ENCODE results near the gene SUV39H1. TPM values are rescaled to one million over a fixed set of nuclear protein-coding genes. Genes with fewer than 3 reads are reported as not detected.

Gene SUV39H1
- total and polyA plus RNA-seq, 2 of the 13 experiments (the other 11 are each of a cell fraction or from before 2014, with no cell fraction given): 5.2 to 10.1 TPM

DNA sequence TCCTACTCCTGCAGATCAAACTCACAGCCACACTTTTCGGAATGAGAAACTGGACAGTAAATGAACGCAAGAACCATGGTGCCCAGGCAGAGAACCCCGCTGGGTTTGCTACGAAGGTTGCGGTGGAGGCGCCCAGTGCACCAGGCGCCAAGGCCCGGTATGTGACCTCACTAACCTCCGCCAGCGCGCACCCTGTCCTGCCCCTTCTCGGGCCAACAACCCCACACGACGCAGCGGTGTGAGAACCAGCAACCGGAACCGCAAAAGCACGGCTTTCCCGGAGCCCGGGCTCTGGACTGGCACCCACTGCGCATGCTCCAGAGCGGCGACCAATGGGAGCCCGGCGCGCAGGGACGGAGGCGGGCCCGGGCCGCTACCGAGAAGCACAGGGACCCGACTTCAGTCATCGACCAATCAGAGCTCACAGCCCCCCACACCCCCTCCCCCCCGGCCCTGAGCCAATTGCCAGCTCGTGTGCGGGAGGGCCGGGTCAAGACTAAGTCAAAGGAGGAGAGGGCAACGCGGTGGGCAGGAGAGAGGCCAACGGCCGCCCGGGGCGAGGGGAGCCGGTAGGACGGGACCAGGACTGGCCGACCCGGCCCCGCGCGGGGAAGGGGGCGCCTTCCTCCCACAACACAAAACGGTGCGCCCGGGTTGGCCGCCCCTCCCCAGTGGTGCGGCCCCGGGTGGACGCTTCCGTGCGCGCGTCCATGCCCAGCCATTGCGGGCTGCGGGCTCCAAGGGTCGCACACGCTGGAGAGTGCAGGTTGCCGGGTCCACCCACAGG, 20.2 kb upstream of the SUV39H1 start (continued):
- TF ChIP-seq ATF1 (CRISPR knock-in tag; IDR thresholded peaks at IDR 0.05): no peak
- TF ChIP-seq GPN1 (CRISPR knock-in tag; IDR thresholded peaks at IDR 0.05; ENCODE audit: borderline replicate concordance): no peak
- TF ChIP-seq CEBPG (CRISPR knock-in tag; IDR thresholded peaks at IDR 0.05): no peak
- TF ChIP-seq ZFY (CRISPR knock-in tag; IDR thresholded peaks at IDR 0.05): peak; percentile 62
- no peak for TF ChIP-seq HDAC2 (CRISPR knock-in tag; IDR thresholded peaks at IDR 0.05)
- TF ChIP-seq ZNF670 (CRISPR knock-in tag; IDR thresholded peaks at IDR 0.05; ENCODE audit: borderline replicate concordance): peak; percentile 48; the same call in 1 of the 2 replicates
- peak; percentile 39 for TF ChIP-seq RBM39 (IDR thresholded peaks at IDR 0.05; ENCODE audit: low read depth, low read length, poor library complexity, severe bottlenecking)
- TF ChIP-seq XRCC5 (optimal IDR thresholded peaks at IDR 0.05; ENCODE audit: low read length): no peak
- peak; percentile 18; the same call in 1 of the 2 replicates for TF ChIP-seq ZNF430 (CRISPR knock-in tag; IDR thresholded peaks at IDR 0.05)
- TF ChIP-seq KLF11 (CRISPR knock-in tag; IDR thresholded peaks at IDR 0.05): no peak
- TF ChIP-seq, protein P1, sequence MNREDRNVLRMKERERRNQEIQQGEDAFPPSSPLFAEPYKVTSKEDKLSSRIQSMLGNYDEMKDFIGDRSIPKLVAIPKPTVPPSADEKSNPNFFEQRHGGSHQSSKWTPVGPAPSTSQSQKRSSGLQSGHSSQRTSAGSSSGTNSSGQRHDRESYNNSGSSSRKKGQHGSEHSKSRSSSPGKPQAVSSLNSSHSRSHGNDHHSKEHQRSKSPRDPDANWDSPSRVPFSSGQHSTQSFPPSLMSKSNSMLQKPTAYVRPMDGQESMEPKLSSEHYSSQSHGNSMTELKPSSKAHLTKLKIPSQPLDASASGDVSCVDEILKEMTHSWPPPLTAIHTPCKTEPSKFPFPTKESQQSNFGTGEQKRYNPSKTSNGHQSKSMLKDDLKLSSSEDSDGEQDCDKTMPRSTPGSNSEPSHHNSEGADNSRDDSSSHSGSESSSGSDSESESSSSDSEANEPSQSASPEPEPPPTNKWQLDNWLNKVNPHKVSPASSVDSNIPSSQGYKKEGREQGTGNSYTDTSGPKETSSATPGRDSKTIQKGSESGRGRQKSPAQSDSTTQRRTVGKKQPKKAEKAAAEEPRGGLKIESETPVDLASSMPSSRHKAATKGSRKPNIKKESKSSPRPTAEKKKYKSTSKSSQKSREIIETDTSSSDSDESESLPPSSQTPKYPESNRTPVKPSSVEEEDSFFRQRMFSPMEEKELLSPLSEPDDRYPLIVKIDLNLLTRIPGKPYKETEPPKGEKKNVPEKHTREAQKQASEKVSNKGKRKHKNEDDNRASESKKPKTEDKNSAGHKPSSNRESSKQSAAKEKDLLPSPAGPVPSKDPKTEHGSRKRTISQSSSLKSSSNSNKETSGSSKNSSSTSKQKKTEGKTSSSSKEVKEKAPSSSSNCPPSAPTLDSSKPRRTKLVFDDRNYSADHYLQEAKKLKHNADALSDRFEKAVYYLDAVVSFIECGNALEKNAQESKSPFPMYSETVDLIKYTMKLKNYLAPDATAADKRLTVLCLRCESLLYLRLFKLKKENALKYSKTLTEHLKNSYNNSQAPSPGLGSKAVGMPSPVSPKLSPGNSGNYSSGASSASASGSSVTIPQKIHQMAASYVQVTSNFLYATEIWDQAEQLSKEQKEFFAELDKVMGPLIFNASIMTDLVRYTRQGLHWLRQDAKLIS (CRISPR knock-in tag; IDR thresholded peaks at IDR 0.05): no peak; the same call in 1 of the 2 replicates
- no peak for TF ChIP-seq ZIK1 (CRISPR knock-in tag; IDR thresholded peaks at IDR 0.05; ENCODE audit: borderline replicate concordance, low read depth)
- TF ChIP-seq PAX8 (CRISPR knock-in tag; IDR thresholded peaks at IDR 0.05; ENCODE audit: borderline replicate concordance): no peak
- TF ChIP-seq ZNF644 (CRISPR knock-in tag; IDR thresholded peaks at IDR 0.05; ENCODE audit: low read depth): no peak
- TF ChIP-seq HMG20B (CRISPR knock-in tag; conservative IDR thresholded peaks at IDR 0.05): no peak
- peak; percentile 97 for TF ChIP-seq HNRNPLL (IDR thresholded peaks at IDR 0.05; ENCODE audit: low read depth, low read length, poor library complexity, severe bottlenecking)
- TF ChIP-seq, protein P2, sequence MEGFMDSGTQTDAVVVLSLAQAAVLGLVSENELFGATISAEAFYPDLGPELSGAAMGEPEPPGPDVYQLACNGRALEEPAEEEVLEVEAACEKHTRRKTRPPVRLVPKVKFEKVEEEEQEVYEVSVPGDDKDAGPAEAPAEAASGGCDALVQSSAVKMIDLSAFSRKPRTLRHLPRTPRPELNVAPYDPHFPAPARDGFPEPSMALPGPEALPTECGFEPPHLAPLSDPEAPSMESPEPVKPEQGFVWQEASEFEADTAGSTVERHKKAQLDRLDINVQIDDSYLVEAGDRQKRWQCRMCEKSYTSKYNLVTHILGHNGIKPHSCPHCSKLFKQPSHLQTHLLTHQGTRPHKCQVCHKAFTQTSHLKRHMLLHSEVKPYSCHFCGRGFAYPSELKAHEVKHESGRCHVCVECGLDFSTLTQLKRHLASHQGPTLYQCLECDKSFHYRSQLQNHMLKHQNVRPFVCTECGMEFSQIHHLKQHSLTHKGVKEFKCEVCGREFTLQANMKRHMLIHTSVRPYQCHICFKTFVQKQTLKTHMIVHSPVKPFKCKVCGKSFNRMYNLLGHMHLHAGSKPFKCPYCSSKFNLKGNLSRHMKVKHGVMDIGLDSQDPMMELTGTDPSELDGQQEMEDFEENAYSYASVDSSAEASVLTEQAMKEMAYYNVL (CRISPR knock-in tag; IDR thresholded peaks at IDR 0.05; ENCODE audit: borderline replicate concordance): peak; percentile 46; the same call in 1 of the 2 replicates
- peak; percentile 47; the same call in 1 of the 2 replicates for TF ChIP-seq TARDBP (CRISPR knock-in tag; IDR thresholded peaks at IDR 0.05)
- TF ChIP-seq AHR (CRISPR knock-in tag; IDR thresholded peaks at IDR 0.05): no peak
- TF ChIP-seq, protein P3, sequence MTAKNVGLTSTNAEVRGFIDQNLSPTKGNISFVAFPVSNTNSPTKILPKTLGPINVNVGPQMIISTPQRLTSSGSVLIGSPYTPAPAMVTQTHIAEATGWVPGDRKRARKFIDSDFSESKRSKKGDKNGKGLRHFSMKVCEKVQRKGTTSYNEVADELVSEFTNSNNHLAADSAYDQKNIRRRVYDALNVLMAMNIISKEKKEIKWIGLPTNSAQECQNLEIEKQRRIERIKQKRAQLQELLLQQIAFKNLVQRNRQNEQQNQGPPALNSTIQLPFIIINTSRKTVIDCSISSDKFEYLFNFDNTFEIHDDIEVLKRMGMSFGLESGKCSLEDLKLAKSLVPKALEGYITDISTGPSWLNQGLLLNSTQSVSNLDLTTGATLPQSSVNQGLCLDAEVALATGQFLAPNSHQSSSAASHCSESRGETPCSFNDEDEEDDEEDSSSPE (CRISPR knock-in tag; IDR thresholded peaks at IDR 0.05): peak; percentile 65; the same call in 1 of the 2 replicates
- TF ChIP-seq ZNF335 (CRISPR knock-in tag; IDR thresholded peaks at IDR 0.05): peak; percentile 49; the same call in 1 of the 2 replicates
